HL-60 (cell line): ENCODE data around the gene ARHGAP10.

Source experiments
- DNase-seq, 2 experiments: peaks; one replicate each; pipeline ENCODE4 v3.0.0-alpha.2; 2010 to 2020; ENCODE audit warnings: low read depth in 1 of 2, low spot score in 1 of 2
- H3K27ac ChIP-seq: fragments of 250-450 bp; sonication (Bioruptor Pico); replicated peaks from 2 replicates; pipeline ENCODE4 v1.5.1; 2020; ENCODE audit warnings: mild to moderate bottlenecking, moderate library complexity
- H3K27me3 ChIP-seq: fragments of 250-450 bp; sonication (Bioruptor Pico); 2 replicates; pipeline ENCODE4 v1.5.1; 2021; ENCODE audit warnings: mild to moderate bottlenecking, moderate library complexity; ENCODE audit not compliant: insufficient read depth, poor library complexity, severe bottlenecking
- H3K4me3 ChIP-seq: replicated peaks from 2 replicates; pipeline ENCODE4 v1.5.1; 2011; ENCODE audit warnings: mild to moderate bottlenecking, control low read depth, low read length; ENCODE audit not compliant: insufficient read depth
- GABPA ChIP-seq: IDR thresholded peaks from 2 replicates; pipeline ENCODE4 v1.6.1; 2012; ENCODE audit warnings: low read depth
- POLR2AphosphoS5 ChIP-seq: IDR thresholded peaks from 2 replicates; pipeline ENCODE4 v1.6.1; 2012; ENCODE audit warnings: low read depth
- SPI1 ChIP-seq: IDR thresholded peaks from 2 replicates; pipeline ENCODE4 v1.6.1; 2012; ENCODE audit warnings: low read depth, mild to moderate bottlenecking, borderline replicate concordance
- TF ChIP-seq, protein P1 (sequence below): IDR thresholded peaks from one replicate; pipeline ENCODE4 v1.5.1; 2011; ENCODE audit warnings: low read length, control low read depth, inconsistent platforms; ENCODE audit not compliant: insufficient read depth
- TF ChIP-seq, protein P2 (sequence below): IDR thresholded peaks from 2 replicates; pipeline ENCODE4 v1.6.1; 2012; ENCODE audit warnings: low read depth; ENCODE audit not compliant: insufficient replicate concordance

ARHGAP10 gene

DNA sequence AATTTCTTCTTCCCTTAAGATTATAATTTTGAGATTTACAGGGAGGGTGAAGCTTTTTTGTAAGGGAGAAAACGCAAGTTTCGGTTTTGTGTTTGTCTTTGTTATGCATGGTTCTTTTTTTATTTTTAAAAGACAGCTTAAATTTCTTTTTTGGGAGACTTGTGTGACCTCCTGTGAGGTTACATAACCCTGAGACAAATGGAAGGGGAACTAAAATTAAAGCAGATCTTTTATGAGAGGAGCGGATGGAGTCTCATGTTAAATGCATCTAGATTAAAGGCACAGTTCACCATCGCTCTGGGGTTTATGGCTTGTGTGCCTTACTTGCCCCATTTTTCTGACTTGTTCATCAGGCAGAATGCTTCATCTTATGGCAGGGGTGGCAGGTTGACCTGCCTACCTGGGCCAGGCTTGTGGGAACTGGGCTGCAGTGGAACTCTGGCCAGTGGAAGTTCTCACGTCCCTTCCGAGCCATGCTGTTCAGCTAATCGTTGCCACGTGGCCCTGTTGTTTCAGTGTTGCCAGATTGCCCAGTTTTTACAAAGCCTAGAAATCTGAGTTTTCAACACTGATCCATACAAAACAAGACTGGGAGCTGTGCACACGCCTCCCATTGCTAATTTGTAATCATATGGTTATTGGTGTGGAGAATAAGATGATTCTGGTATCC, 291.8 kb downstream of the ARHGAP10 start:
- DNase-seq, result no peak

DNA sequence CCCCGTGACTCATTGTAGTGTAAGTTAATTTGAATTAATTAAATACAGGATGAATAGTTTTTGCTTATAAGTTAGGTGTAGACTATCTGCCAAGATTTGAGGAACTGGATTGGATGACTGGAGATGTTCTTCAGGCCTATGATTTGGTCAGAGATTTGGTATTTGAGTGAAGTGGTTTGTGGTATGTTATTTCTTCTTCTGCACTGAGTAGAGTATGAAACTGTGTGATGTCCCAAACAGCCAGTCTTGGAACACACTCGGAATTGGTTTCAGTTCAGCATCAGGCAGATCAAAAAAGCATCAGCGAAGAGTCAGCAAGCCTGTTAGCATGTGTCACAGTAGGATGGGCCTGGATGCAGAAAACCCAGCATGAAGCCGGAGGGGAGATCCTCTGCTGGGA, 294.1 kb downstream of the ARHGAP10 start:
- no peak for DNase-seq
- TF ChIP-seq SPI1, result no peak
- no peak for TF ChIP-seq POLR2AphosphoS5
- TF ChIP-seq GABPA, result no peak
- TF ChIP-seq, protein P1, sequence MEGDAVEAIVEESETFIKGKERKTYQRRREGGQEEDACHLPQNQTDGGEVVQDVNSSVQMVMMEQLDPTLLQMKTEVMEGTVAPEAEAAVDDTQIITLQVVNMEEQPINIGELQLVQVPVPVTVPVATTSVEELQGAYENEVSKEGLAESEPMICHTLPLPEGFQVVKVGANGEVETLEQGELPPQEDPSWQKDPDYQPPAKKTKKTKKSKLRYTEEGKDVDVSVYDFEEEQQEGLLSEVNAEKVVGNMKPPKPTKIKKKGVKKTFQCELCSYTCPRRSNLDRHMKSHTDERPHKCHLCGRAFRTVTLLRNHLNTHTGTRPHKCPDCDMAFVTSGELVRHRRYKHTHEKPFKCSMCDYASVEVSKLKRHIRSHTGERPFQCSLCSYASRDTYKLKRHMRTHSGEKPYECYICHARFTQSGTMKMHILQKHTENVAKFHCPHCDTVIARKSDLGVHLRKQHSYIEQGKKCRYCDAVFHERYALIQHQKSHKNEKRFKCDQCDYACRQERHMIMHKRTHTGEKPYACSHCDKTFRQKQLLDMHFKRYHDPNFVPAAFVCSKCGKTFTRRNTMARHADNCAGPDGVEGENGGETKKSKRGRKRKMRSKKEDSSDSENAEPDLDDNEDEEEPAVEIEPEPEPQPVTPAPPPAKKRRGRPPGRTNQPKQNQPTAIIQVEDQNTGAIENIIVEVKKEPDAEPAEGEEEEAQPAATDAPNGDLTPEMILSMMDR, result no peak
- TF ChIP-seq, protein P2, sequence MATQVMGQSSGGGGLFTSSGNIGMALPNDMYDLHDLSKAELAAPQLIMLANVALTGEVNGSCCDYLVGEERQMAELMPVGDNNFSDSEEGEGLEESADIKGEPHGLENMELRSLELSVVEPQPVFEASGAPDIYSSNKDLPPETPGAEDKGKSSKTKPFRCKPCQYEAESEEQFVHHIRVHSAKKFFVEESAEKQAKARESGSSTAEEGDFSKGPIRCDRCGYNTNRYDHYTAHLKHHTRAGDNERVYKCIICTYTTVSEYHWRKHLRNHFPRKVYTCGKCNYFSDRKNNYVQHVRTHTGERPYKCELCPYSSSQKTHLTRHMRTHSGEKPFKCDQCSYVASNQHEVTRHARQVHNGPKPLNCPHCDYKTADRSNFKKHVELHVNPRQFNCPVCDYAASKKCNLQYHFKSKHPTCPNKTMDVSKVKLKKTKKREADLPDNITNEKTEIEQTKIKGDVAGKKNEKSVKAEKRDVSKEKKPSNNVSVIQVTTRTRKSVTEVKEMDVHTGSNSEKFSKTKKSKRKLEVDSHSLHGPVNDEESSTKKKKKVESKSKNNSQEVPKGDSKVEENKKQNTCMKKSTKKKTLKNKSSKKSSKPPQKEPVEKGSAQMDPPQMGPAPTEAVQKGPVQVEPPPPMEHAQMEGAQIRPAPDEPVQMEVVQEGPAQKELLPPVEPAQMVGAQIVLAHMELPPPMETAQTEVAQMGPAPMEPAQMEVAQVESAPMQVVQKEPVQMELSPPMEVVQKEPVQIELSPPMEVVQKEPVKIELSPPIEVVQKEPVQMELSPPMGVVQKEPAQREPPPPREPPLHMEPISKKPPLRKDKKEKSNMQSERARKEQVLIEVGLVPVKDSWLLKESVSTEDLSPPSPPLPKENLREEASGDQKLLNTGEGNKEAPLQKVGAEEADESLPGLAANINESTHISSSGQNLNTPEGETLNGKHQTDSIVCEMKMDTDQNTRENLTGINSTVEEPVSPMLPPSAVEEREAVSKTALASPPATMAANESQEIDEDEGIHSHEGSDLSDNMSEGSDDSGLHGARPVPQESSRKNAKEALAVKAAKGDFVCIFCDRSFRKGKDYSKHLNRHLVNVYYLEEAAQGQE, result no peak
- Histone ChIP-seq H3K27me3 (no peaks in the 10 kb centered on the region), H3K27ac (no peak overlapping the region), H3K4me3 (no peak overlapping the region)

More for the DNA sequence above, 291.8 kb downstream of the ARHGAP10 start:
- H3K27ac ChIP-seq, result no peak overlapping the region
- H3K4me3 ChIP-seq, result no peak overlapping the region
- no peaks in the 10 kb centered on the region for H3K27me3 ChIP-seq
- no peak for TF ChIP-seq POLR2AphosphoS5
- TF ChIP-seq, protein P2, result no peak
- TF ChIP-seq GABPA, result no peak
- no peak for TF ChIP-seq SPI1
- TF ChIP-seq, protein P1, result no peak

DNA sequence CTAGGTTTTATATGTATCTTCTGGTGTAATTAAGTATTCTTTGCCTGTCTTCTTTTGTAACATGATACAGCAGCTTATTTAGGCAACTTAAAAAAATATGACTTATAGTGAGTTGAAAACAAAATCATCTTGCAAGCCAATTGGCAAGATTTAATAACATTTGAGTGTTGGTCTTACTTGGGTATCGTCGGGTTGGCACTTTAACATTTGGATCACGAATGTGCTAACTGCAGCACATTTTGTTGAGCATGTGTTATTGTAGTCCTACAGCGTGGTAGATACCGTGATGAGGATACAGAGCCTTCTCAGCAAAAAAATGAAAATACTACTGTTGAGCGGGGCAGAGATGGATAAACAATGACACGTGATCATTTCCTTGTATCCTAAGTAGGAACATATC, 295.3 kb downstream of the ARHGAP10 start:
- DNase-seq, result no peak
- TF ChIP-seq GABPA (no peak), POLR2AphosphoS5 (no peak), SPI1 (no peak)
- TF ChIP-seq, protein P1, result no peak
- TF ChIP-seq, protein P2, result no peak
- Histone ChIP-seq H3K4me3 (no peak overlapping the region), H3K27ac (no peak overlapping the region), H3K27me3 (no peaks in the 10 kb centered on the region)
